Kidney (tissue), 14 donors: Measurements from ENCODE around the gene TOR3A. TPM values are rescaled to one million over a fixed set of nuclear protein-coding genes. Genes with fewer than 3 reads are reported as not detected.

Experiments used
- DNase-seq, 5 donors: peaks; one replicate each; pipeline ENCODE4 v3.0.0-alpha.2; 2013 to 2020
- FAIRE-seq: peaks from 2 replicates; lab custom pipeline; 2012; peaks lifted over from hg19 to GRCh38; lab: Jason Lieb, UNC
- H3K27ac ChIP-seq, 2 donors: one replicate each; pipeline ENCODE4 v1.7.0; 2013; ENCODE audit warnings: low read depth in 2 of 2, low read length in 2 of 2, inconsistent platforms in 1 of 2
- H3K27me3 ChIP-seq: one replicate; pipeline ENCODE4 v1.7.1; 2013; ENCODE audit warnings: low read length, inconsistent platforms; ENCODE audit not compliant: control insufficient read depth, insufficient read depth
- H3K36me3 ChIP-seq, 3 donors: one replicate each; pipeline versions ENCODE4 v1.7.0 to v1.7.1; 2013; ENCODE audit warnings: low read length in 3 of 3, control low read depth in 1 of 3, inconsistent platforms in 1 of 3; ENCODE audit not compliant: insufficient read depth in 3 of 3, control insufficient read depth in 2 of 3
- H3K4me1 ChIP-seq, 3 donors: one replicate each; pipeline versions ENCODE4 v1.7.0 to v1.7.1; 2013; ENCODE audit warnings: low read length in 3 of 3, inconsistent platforms in 1 of 3, low read depth in 1 of 3; ENCODE audit not compliant: control insufficient read depth in 2 of 3, insufficient read depth in 2 of 3
- H3K4me3 ChIP-seq, 3 donors: one replicate each; pipeline versions ENCODE4 v1.7.0 to v1.8.1; 2013; ENCODE audit warnings: low read length in 3 of 3, control low read depth in 1 of 3, inconsistent platforms in 1 of 3
- H3K9ac ChIP-seq, 3 donors: one replicate each; pipeline versions ENCODE4 v1.7.0 to v1.7.1; 2013; ENCODE audit warnings: low read length in 3 of 3, control low read depth in 1 of 3, inconsistent platforms in 1 of 3
- H3K9me3 ChIP-seq, 3 donors: one replicate each; pipeline versions ENCODE4 v1.7.0 to v1.7.1; 2013; ENCODE audit warnings: low read length in 3 of 3, control low read depth in 1 of 3, inconsistent platforms in 1 of 3; ENCODE audit not compliant: control insufficient read depth in 2 of 3, insufficient read depth in 1 of 3
- intact Hi-C: fragments of 100-400 bp; cut with DNase I; formaldehyde crosslinking; loops from one replicate; pipeline ENCODE4 v1.11.1; 2022
- polyA plus RNA-seq: library from polyadenylated mRNA; stranded (reverse); fragments of 350-450 nt; fragmentation: Illumina TruSeq; extraction: RNeasy Lipid Tissue Mini Kit (QIAGEN cat#74804); gene quantifications from one replicate; pipeline ENCODE4 v1.2.3, GENCODE V29; 2014; ENCODE audit warnings: low read depth, low replicate concordance; ENCODE audit not compliant: insufficient read depth
- total RNA-seq: library from RNA; stranded (reverse); fragmentation: NEBNext Ultra II Directional; extraction: Animal tissue kit (Norgen Biotek cat#: 25700); gene quantifications from one replicate; pipeline ENCODE4 v1.2.1, GENCODE V29; 2021
- TF ChIP-seq, protein P1 (sequence below): IDR thresholded peaks from 3 replicates; pipeline ENCODE4 v1.5.1; 2012; ENCODE audit warnings: mild to moderate bottlenecking, moderate library complexity, borderline replicate concordance; ENCODE audit not compliant: insufficient read depth; ENCODE audit errors: extremely low read depth
- donor health status: control.
- donor health status: control.
- donor health status: control.
- donor health status: control.
- donor health status: control.
- donor health status: DM: yes; HTN: yes; CAD: no.
- donor health status: Normal renal cell carcinoma (clear cell type).

TOR3A gene
- total and polyA plus RNA-seq, 2 donors from 2014 or later, result 23.1 to 33.1 TPM

DNA sequence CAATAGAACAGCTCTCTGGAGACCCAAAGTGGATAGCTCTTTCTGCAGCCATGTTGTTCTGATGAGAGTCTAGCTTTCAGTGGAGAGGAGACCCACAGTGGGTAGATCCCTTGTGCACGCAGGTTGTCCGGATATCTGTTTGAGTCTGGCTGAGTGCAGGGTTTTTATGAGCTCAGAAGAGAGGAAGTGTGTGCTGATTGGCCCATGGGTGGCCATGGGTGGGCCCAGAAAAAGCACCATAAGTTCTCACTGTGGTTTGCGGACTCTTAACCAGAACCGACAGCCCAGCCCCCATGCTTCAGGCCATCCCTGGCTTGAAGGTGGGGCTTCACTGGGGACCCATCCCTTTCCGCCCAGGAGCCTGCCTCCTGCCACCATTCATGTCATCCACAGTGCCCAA lies 39.2 kb upstream of the TOR3A start:
- intact Hi-C loops, result no loop called here

GRCh38 chr1:179043266-179043665 lies 38.6 kb upstream of the TOR3A start:
- FAIRE-seq (no peak), DNase-seq (no peak)
- Histone ChIP-seq H3K9me3 (peaks cover 0 to 1% (median 0%) of the 10 kb centered on the region in 3 donors), H3K9ac (no peak overlapping the region), H3K4me3 (no peak overlapping the region), H3K27ac (no peak overlapping the region), H3K4me1 (no peaks in the 10 kb centered on the region), H3K27me3 (no peaks in the 10 kb centered on the region), H3K36me3 (no peaks in the 10 kb centered on the region)
- intact Hi-C loops, result no loop called here
- TF ChIP-seq, protein P1, sequence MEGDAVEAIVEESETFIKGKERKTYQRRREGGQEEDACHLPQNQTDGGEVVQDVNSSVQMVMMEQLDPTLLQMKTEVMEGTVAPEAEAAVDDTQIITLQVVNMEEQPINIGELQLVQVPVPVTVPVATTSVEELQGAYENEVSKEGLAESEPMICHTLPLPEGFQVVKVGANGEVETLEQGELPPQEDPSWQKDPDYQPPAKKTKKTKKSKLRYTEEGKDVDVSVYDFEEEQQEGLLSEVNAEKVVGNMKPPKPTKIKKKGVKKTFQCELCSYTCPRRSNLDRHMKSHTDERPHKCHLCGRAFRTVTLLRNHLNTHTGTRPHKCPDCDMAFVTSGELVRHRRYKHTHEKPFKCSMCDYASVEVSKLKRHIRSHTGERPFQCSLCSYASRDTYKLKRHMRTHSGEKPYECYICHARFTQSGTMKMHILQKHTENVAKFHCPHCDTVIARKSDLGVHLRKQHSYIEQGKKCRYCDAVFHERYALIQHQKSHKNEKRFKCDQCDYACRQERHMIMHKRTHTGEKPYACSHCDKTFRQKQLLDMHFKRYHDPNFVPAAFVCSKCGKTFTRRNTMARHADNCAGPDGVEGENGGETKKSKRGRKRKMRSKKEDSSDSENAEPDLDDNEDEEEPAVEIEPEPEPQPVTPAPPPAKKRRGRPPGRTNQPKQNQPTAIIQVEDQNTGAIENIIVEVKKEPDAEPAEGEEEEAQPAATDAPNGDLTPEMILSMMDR, result no peak

More for the DNA sequence above, 39.2 kb upstream of the TOR3A start:
- TF ChIP-seq, protein P1, result no peak
- no peak overlapping the region for H3K4me3 ChIP-seq
- no peak overlapping the region for H3K27ac ChIP-seq
- H3K9me3 ChIP-seq, result peaks cover 0 to 1% (median 0%) of the 10 kb centered on the region in 3 donors
- FAIRE-seq (no peak), DNase-seq (no peak)
- H3K4me1 ChIP-seq, result no peaks in the 10 kb centered on the region
- no peaks in the 10 kb centered on the region for H3K27me3 ChIP-seq
- no peak overlapping the region for H3K9ac ChIP-seq
- H3K36me3 ChIP-seq, result no peaks in the 10 kb centered on the region

DNA sequence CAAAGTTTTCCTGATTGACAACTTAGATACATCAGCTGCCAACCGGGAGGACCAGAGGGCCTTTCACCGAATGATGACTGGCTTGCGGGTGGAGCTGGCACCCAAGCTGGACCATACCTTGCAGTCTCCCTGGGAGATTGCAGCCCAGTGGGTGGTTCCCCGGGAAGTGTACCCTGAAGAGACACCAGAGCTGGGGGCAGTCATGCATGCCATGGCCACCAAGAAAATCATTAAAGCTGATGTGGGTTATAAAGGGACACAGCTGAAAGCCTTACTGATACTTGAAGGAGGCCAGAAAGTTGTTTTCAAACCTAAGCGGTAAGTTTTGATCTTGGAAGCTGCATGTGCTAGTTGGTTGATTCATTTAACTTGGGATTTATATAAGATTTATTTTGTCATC lies 38.0 kb upstream of the TOR3A start:
- DNase-seq (no peak), FAIRE-seq (no peak)
- intact Hi-C loops, result no loop called here
- Histone ChIP-seq H3K27me3 (no peaks in the 10 kb centered on the region), H3K27ac (no peak overlapping the region), H3K4me3 (no peak overlapping the region), H3K9me3 (peaks cover 0 to 1% (median 0%) of the 10 kb centered on the region in 3 donors), H3K9ac (no peak overlapping the region), H3K4me1 (no peaks in the 10 kb centered on the region), H3K36me3 (no peaks in the 10 kb centered on the region)
- TF ChIP-seq, protein P1, result no peak
